CD4-positive, alpha-beta T cell (primary cell): Measurements from ENCODE around the gene TST. TPM values are rescaled to one million over a fixed set of nuclear protein-coding genes. Genes with fewer than 3 reads are reported as not detected.

Experiments used
- ATAC-seq: fragments of 200-7000 bp; cut with Tn5 transposase; one replicate; pipeline ENCODE4 v1.10.0; 2022; ENCODE audit warnings: mild to moderate bottlenecking; ENCODE audit not compliant: poor library complexity
- CTCF ChIA-PET: fragments of 350-600 bp; sonication (Branson Sonifier 250); formaldehyde crosslinking; loops from one replicate; lab custom pipeline; 2021; ENCODE audit warnings: antibody characterized with exemption, inconsistent platforms; lab: Charles Lee
- POLR2A ChIA-PET: fragments of 350-600 bp; sonication (Branson Sonifier 250); formaldehyde crosslinking; loops from one replicate; lab custom pipeline; 2021; ENCODE audit warnings: antibody characterized with exemption, inconsistent platforms; lab: Charles Lee
- DNase-seq, 14 experiments: peaks; one replicate each; pipeline ENCODE4 v3.0.0-alpha.2; 2013 to 2020; ENCODE audit warnings: mixed read lengths in 2 of 14
- H3K27ac ChIP-seq, 2 donors: one replicate each; pipeline versions ENCODE4 v1.5.1 to v1.7.0; 2013; ENCODE audit warnings: low read length in 2 of 2, low read depth in 1 of 2, mild to moderate bottlenecking in 1 of 2
- H3K27me3 ChIP-seq, 2 experiments: 1 replicate in 1 of 2; 2 replicates in 1 of 2; pipeline versions ENCODE4 v1.6.1 to v1.7.0; 2013; ENCODE audit warnings: low read length in 2 of 2, control low read depth in 1 of 2, mild to moderate bottlenecking in 1 of 2, moderate library complexity in 1 of 2; ENCODE audit not compliant: insufficient read depth in 2 of 2, control insufficient read depth in 1 of 2
- H3K36me3 ChIP-seq: one replicate; pipeline ENCODE4 v1.6.1; 2013; ENCODE audit warnings: low read length, control low read depth; ENCODE audit not compliant: insufficient read depth
- H3K4me1 ChIP-seq: one replicate; pipeline ENCODE4 v1.6.1; 2013; ENCODE audit warnings: low read length, control low read depth; ENCODE audit not compliant: insufficient read depth
- H3K4me3 ChIP-seq: one replicate; pipeline ENCODE4 v1.5.1; 2013; ENCODE audit warnings: mild to moderate bottlenecking, low read length, moderate library complexity
- H3K9me3 ChIP-seq, 2 experiments: 1 replicate in 1 of 2; 2 replicates in 1 of 2; pipeline versions ENCODE4 v1.6.1 to v1.7.0; 2013; ENCODE audit warnings: low read length in 2 of 2, mild to moderate bottlenecking in 2 of 2, control low read depth in 1 of 2, moderate library complexity in 1 of 2; ENCODE audit not compliant: control insufficient read depth in 1 of 2, insufficient read depth in 1 of 2
- H3K27ac Mint-ChIP-seq: one replicate; pipeline ENCODE4 v1.8.0; 2020; ENCODE audit warnings: mixed read lengths
- H3K27me3 Mint-ChIP-seq: one replicate; pipeline ENCODE4 v1.8.0; 2021; ENCODE audit warnings: mixed read lengths
- H3K36me3 Mint-ChIP-seq: one replicate; pipeline ENCODE4 v1.8.0; 2021; ENCODE audit warnings: low read depth, mixed read lengths
- H3K4me1 Mint-ChIP-seq: one replicate; pipeline ENCODE4 v1.8.0; 2021; ENCODE audit warnings: low read depth, mixed read lengths
- H3K4me3 Mint-ChIP-seq: one replicate; pipeline ENCODE4 v1.8.0; 2020; ENCODE audit warnings: mild to moderate bottlenecking, mixed read lengths
- H3K9me3 Mint-ChIP-seq: one replicate; pipeline ENCODE4 v1.8.0; 2020; ENCODE audit warnings: mixed read lengths
- intact Hi-C, 2 experiments: fragments of 100-400 bp; cut with DNase I in 1 of 2; cut with micrococcal nuclease in 1 of 2; formaldehyde crosslinking; loops; one replicate each; pipeline versions ENCODE4 v1.15.1 to v1.9.0; 2023 to 2025; cut with DNase I, micrococcal nuclease
- total RNA-seq, 174 experiments: library from RNA in 2 of 174; stranded (reverse) in 2 of 174; gene quantifications; one replicate each; pipeline ENCODE4 v1.2.3 and lab custom pipeline; 2021 to 2026
- TF ChIP-seq, protein P1 (sequence below): fragments of 200-600 bp; IDR thresholded peaks from one replicate; pipeline ENCODE4 v1.8.0; 2022; ENCODE audit warnings: antibody characterized with exemption, mild to moderate bottlenecking

The TST gene
- total RNA-seq, 2 experiments from 2014 or later = not detected

- ChIA-PET POLR2A (no interaction called here), CTCF (interaction anchor here (0.6 to 1.5 kb wide), 6 partner anchors 10 to 1199 kb away, joined by 3 to 4 read pairs (median 3); no protein-coding TSS in a partner anchor)
- Mint-ChIP-seq H3K4me3 (peak overlapping the region; percentile 89), H3K36me3 (no peaks in the 10 kb centered on the region), H3K27ac (no peak overlapping the region), H3K9me3 (no peaks in the 10 kb centered on the region), H3K4me1 (peaks cover 11% of the 10 kb centered on the region), H3K27me3 (peaks cover 13% of the 10 kb centered on the region)
- TF ChIP-seq, protein P1, sequence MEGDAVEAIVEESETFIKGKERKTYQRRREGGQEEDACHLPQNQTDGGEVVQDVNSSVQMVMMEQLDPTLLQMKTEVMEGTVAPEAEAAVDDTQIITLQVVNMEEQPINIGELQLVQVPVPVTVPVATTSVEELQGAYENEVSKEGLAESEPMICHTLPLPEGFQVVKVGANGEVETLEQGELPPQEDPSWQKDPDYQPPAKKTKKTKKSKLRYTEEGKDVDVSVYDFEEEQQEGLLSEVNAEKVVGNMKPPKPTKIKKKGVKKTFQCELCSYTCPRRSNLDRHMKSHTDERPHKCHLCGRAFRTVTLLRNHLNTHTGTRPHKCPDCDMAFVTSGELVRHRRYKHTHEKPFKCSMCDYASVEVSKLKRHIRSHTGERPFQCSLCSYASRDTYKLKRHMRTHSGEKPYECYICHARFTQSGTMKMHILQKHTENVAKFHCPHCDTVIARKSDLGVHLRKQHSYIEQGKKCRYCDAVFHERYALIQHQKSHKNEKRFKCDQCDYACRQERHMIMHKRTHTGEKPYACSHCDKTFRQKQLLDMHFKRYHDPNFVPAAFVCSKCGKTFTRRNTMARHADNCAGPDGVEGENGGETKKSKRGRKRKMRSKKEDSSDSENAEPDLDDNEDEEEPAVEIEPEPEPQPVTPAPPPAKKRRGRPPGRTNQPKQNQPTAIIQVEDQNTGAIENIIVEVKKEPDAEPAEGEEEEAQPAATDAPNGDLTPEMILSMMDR = peak; percentile 79
- Histone ChIP-seq H3K36me3 (no peaks in the 10 kb centered on the region), H3K27ac (no peak overlapping the region), H3K27me3 (peaks cover 0 to 4% of the 10 kb centered on the region in 2 experiments), H3K4me1 (peaks cover 29% of the 10 kb centered on the region), H3K9me3 (no peaks in the 10 kb centered on the region), H3K4me3 (no peak overlapping the region)
- ATAC-seq = peak; percentile 51
- intact Hi-C loops = no loop called here
- peak; percentile 14 to 82 (median 44) for DNase-seq
Observed at GRCh38 chr22:37021710-37022482, 2.6 kb upstream of the TST start.

- POLR2A ChIA-PET = no interaction called here
- Histone ChIP-seq H3K36me3 (no peaks in the 10 kb centered on the region), H3K4me3 (no peak overlapping the region), H3K27ac (no peak overlapping the region), H3K9me3 (no peaks in the 10 kb centered on the region), H3K4me1 (peaks cover 29% of the 10 kb centered on the region), H3K27me3 (peaks cover 0 to 4% of the 10 kb centered on the region in 2 experiments)
- TF ChIP-seq, protein P1 = no peak
- DNase-seq (no peak), ATAC-seq (no peak)
- H3K4me1 Mint-ChIP-seq = peaks cover 11% of the 10 kb centered on the region
- no peak overlapping the region for H3K4me3 Mint-ChIP-seq
- no peaks in the 10 kb centered on the region for H3K36me3 Mint-ChIP-seq
- peaks cover 13% of the 10 kb centered on the region for H3K27me3 Mint-ChIP-seq
- intact Hi-C loops = no loop called here
- no peak overlapping the region for H3K27ac Mint-ChIP-seq
- no peaks in the 10 kb centered on the region for H3K9me3 Mint-ChIP-seq
- CTCF ChIA-PET = interaction anchor here (1.3 kb wide), 3 partner anchors 11 to 43 kb away, joined by 3 to 4 read pairs (median 3); no protein-coding TSS in a partner anchor
Observed at GRCh38 chr22:37021041-37021440, 1.8 kb upstream of the TST start.

DNA sequence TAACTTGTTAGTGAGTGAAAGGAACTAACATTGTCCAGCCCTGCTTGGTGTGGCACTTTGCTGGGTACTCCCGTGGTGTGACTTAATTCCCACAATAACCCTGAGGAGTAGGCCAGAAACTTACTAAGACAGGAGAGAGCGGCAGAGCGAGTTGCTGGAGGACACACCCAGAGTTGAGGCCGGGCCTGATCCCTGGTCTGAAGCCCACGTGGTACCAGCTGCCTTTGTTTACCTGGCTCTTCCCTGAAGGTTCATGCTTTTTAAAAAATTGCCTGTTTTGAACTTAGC lies 889 bp upstream of the TST start:
- CTCF ChIA-PET = no interaction called here
- H3K27me3 ChIP-seq = peaks cover 0 to 4% of the 10 kb centered on the region in 2 experiments
- H3K4me1 ChIP-seq = peaks cover 29% of the 10 kb centered on the region
- H3K4me3 Mint-ChIP-seq = peak overlapping the region; percentile 88
- H3K4me3 ChIP-seq = peak overlapping the region; percentile 64
- H3K27me3 Mint-ChIP-seq = peaks cover 13% of the 10 kb centered on the region
- no peak overlapping the region for H3K27ac ChIP-seq
- H3K9me3 ChIP-seq = no peaks in the 10 kb centered on the region
- intact Hi-C loops = no loop called here
- no peaks in the 10 kb centered on the region for H3K36me3 ChIP-seq
- no peaks in the 10 kb centered on the region for H3K36me3 Mint-ChIP-seq
- POLR2A ChIA-PET = no interaction called here
- no peak overlapping the region for H3K27ac Mint-ChIP-seq
- TF ChIP-seq, protein P1 = no peak
- peaks cover 11% of the 10 kb centered on the region for H3K4me1 Mint-ChIP-seq
- DNase-seq = peak in 3 of 14 experiments; percentile 8 to 27 (median 23)
- ATAC-seq = peak; percentile 14
- H3K9me3 Mint-ChIP-seq = no peaks in the 10 kb centered on the region
